ENCODE results near the gene PTPRK.

Gene PTPRK

DNA sequence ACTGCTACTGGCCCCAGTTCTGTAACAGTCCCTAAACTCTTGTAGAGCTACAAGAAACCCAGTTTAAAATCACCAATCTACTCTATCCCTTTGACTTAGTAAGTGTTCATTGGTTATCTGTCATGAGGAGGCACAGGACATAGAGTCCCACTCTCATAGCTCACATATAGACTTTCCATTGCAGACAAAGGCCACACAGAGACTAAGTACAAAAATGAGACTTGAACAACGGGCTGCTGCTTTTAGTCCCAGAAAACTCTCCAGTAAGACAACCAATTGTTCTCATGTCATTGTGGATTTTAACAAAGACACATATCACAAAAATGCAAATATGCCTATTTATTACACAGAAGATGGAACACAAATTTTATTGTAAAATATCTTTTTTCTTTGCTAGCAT, 197.4 kb downstream of the PTPRK start:
- TF ChIP-seq, protein P1, sequence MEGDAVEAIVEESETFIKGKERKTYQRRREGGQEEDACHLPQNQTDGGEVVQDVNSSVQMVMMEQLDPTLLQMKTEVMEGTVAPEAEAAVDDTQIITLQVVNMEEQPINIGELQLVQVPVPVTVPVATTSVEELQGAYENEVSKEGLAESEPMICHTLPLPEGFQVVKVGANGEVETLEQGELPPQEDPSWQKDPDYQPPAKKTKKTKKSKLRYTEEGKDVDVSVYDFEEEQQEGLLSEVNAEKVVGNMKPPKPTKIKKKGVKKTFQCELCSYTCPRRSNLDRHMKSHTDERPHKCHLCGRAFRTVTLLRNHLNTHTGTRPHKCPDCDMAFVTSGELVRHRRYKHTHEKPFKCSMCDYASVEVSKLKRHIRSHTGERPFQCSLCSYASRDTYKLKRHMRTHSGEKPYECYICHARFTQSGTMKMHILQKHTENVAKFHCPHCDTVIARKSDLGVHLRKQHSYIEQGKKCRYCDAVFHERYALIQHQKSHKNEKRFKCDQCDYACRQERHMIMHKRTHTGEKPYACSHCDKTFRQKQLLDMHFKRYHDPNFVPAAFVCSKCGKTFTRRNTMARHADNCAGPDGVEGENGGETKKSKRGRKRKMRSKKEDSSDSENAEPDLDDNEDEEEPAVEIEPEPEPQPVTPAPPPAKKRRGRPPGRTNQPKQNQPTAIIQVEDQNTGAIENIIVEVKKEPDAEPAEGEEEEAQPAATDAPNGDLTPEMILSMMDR (IDR thresholded peaks at IDR 0.05; ENCODE audit: low read depth, low read length, missing control alignments), result no peak
- no peak overlapping the region for H3K4me3 ChIP-seq (ENCODE audit: low read depth, low read length)
- no peak for DNase-seq (ENCODE audit: low read depth)

DNA sequence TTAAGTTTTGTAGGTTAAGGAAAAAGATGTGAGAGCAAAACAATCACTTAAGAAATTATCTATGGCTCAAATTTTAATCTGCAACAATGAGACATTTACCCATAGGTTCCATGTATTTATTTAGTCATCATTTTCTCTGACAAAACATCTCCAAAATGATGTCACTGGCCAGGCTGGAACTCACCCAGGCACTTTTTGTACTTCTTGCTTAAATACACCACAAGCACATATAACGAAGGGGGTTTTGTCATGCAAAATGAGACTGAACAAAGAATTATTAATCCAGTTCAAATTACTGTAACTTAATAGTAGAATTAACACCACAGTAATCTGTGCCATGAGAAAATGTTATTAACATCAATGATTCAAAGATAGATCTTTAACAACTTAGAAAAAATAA, 200.5 kb downstream of the PTPRK start:
- no peak for DNase-seq (ENCODE audit: low read depth)
- H3K4me3 ChIP-seq (ENCODE audit: low read depth, low read length), result no peak overlapping the region
- TF ChIP-seq, protein P1 (IDR thresholded peaks at IDR 0.05; ENCODE audit: low read depth, low read length, missing control alignments), result no peak

DNA sequence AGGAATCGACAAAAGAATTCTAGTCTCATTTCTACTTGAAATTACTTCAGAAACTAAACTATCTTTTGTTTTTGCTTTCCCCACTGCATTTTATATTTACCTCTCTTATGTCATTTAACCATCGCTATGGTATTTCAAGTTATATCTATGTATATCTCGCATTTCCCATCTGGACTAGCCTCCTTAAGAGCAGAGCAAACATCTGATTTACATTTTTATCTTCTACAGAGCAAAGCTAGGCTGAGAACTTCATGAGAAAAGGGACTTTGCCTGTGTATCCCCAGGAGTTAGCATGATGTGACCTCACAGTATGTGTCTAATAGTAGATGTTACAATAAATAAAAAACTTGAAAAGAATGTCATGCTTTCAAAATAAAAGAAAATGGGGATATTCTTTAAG, 201.2 kb downstream of the PTPRK start:
- no peak for DNase-seq (ENCODE audit: low read depth)
- no peak overlapping the region for H3K4me3 ChIP-seq (ENCODE audit: low read depth, low read length)
- TF ChIP-seq, protein P1 (IDR thresholded peaks at IDR 0.05; ENCODE audit: low read depth, low read length, missing control alignments), result no peak

DNA sequence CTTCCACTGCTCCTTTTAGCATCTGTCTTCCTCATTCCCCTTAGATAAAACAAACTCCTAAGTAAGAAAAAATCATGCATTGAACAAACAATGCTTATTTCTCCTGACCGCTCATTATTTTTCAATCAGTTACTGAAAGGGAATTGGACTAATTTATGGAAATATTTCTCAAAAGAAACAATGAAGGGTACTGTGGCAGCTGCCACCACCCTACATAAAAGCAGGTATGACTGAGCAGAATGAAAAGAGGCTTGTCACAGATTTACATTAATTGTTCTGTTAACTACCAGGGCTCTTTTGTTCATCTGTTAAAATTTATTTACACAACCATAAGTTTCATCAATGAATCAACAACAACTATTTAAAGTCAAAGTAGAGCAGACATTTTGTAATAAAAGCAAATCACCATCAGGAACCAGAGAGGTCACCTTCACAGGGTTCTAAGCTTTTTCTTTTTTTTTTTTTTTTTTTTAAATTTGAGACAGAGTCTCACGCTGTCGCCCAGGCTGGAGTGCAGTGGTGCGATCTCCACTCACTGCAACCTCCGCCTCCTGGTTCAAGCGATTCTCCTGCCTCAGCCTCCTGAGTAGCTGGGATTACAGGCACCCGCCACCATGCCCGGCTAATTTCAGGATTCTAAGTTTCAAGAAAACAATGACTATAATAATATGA, 204.0 kb downstream of the PTPRK start:
- no peak for DNase-seq (ENCODE audit: low read depth)
- TF ChIP-seq, protein P1 (IDR thresholded peaks at IDR 0.05; ENCODE audit: low read depth, low read length, missing control alignments), result no peak
- H3K4me3 ChIP-seq (ENCODE audit: low read depth, low read length), result no peak overlapping the region

DNA sequence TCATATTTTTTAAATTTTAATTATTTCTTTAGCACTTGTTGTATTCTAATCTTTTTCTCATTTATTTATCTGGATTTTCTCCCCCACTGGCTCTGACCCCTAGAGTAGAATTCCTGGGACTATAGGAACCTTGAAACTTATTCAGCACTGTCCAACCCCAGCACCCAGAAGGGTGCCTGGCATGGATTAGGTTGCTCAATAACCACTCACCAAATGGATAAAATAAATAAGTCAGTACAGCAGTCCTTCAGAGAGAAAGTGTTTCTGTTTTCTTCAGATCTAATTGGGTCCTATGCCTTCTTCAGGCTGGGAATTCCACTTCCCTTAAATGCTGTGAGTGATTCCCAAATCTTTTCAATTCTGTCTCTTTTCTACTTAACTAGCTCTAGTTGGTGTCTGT, 206.2 kb downstream of the PTPRK start:
- H3K4me3 ChIP-seq (ENCODE audit: low read depth, low read length), result no peak overlapping the region
- no peak for DNase-seq (ENCODE audit: low read depth)
- TF ChIP-seq, protein P1 (IDR thresholded peaks at IDR 0.05; ENCODE audit: low read depth, low read length, missing control alignments), result no peak

DNA sequence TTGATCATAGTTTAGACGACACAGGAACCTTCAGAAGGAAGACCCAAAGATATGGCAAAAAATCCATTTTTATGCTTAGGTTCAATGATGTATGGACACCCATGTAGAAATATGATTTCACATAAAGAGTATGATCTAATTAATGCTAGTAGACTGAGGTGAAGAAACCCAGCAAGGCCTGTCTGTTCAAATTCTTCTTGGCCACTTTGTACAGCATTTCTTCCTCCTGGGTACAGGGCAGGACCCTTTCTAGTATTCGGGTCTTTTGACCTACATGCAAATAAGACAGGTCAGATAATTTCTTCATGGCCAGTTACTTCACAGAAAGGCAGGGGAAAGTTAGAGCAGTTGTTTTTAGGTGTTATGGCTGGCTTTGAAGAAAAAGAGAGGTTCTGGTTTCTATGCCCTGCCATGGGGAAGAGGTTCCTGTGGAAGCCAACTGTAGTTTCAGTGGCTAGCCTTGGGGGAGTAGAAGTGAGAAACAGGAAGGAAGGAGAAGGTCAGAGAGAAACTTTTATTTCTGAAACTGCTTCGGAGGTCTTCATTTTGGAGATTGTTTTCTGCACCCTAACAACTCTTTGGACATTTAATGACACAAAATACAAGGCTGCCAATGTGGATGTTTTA, 208.3 kb downstream of the PTPRK start:
- H3K4me3 ChIP-seq (ENCODE audit: low read depth, low read length), result no peak overlapping the region
- TF ChIP-seq, protein P1 (IDR thresholded peaks at IDR 0.05; ENCODE audit: low read depth, low read length, missing control alignments), result no peak
- DNase-seq (ENCODE audit: low read depth), result no peak

DNA sequence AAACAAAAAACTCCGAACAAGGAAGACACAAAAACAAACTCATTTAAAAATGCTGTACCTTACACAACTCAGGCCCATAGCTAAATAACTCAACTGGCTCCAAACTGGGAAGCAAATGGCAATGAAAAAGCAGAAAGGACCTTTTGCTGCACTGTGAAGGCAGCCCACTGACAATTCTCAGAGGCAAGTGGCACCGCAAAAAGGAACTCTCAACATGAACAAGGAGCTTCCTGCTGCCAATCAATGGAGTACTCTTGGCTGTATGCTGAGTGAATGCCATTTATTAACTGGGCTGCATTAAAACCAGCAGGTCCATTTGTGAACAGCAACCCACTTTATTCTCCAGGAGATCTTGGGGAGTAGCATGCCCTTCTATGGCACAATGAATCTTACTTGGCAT, 209.9 kb downstream of the PTPRK start:
- TF ChIP-seq, protein P1 (IDR thresholded peaks at IDR 0.05; ENCODE audit: low read depth, low read length, missing control alignments), result no peak
- no peak for DNase-seq (ENCODE audit: low read depth)

More for the DNA sequence above, 209.9 kb downstream of the PTPRK start:
- H3K4me3 ChIP-seq (ENCODE audit: low read depth, low read length), result no peak overlapping the region
